MM.1S (cell line): ENCODE data around the gene EIF4H.

ENCODE experiments used
- DNase-seq: peaks from one replicate; pipeline ENCODE4 v3.0.0-alpha.2; 2015
- H2AFZ ChIP-seq: fragments of 300-600 bp; sonication (generic); 2 replicates; pipeline ENCODE4 v1.6.0; 2016; ENCODE audit warnings: antibody characterized with exemption, low read length
- H3F3A ChIP-seq: fragments of 300-600 bp; sonication (generic); 2 replicates; pipeline ENCODE4 v1.6.1; 2016; ENCODE audit warnings: mild to moderate bottlenecking, antibody characterized with exemption, low read length, moderate library complexity, mixed read lengths; ENCODE audit not compliant: insufficient read depth
- H3K27ac ChIP-seq: fragments of 300-600 bp; sonication (generic); 2 replicates; pipeline ENCODE4 v1.5.1; 2016; ENCODE audit warnings: mild to moderate bottlenecking, low read length
- H3K27me3 ChIP-seq: fragments of 300-600 bp; sonication (generic); replicated peaks from 2 replicates; pipeline ENCODE4 v1.6.0; 2016; ENCODE audit warnings: low read length; ENCODE audit not compliant: insufficient read depth
- H3K36me3 ChIP-seq: fragments of 300-600 bp; sonication (generic); replicated peaks from 2 replicates; pipeline ENCODE4 v1.6.1; 2016; ENCODE audit warnings: mild to moderate bottlenecking, low read length, mixed read lengths; ENCODE audit not compliant: insufficient read depth
- H3K4me1 ChIP-seq: fragments of 300-600 bp; sonication (generic); 2 replicates; pipeline ENCODE4 v1.6.1; 2016; ENCODE audit warnings: low read length, mixed read lengths
- H3K4me2 ChIP-seq: fragments of 300-600 bp; sonication (generic); 2 replicates; pipeline ENCODE4 v1.6.0; 2016; ENCODE audit warnings: low read depth, low read length
- H3K4me3 ChIP-seq: fragments of 300-600 bp; sonication (generic); 2 replicates; pipeline ENCODE4 v1.5.1; 2016; ENCODE audit warnings: low read length, mixed read lengths
- H3K79me2 ChIP-seq: fragments of 300-600 bp; sonication (generic); 2 replicates; pipeline ENCODE4 v1.6.1; 2016; ENCODE audit warnings: mixed run types, low read length, mixed read lengths
- H3K9ac ChIP-seq: fragments of 300-600 bp; sonication (generic); 2 replicates; pipeline ENCODE4 v1.6.1; 2016; ENCODE audit warnings: low read length, mixed read lengths
- H3K9me2 ChIP-seq: fragments of 300-600 bp; sonication (generic); replicated peaks from 2 replicates; pipeline ENCODE4 v1.6.1; 2016; ENCODE audit warnings: mild to moderate bottlenecking, low read length, mixed read lengths; ENCODE audit not compliant: insufficient read depth
- H3K9me3 ChIP-seq: fragments of 300-600 bp; sonication (generic); replicated peaks from 2 replicates; pipeline ENCODE4 v1.6.1; 2016; ENCODE audit warnings: mild to moderate bottlenecking, low read length, mixed read lengths; ENCODE audit not compliant: insufficient read depth
- H4K20me1 ChIP-seq: fragments of 300-600 bp; sonication (generic); 2 replicates; pipeline ENCODE4 v1.6.1; 2016; ENCODE audit warnings: mild to moderate bottlenecking, low read length, moderate library complexity, mixed read lengths; ENCODE audit not compliant: insufficient read depth
- EZH2 ChIP-seq: fragments of 300-600 bp; sonication (generic); optimal IDR thresholded peaks from 2 replicates; pipeline ENCODE3; 2017; ENCODE audit warnings: low read depth, mild to moderate bottlenecking, antibody characterized with exemption, low read length, mixed read lengths
- EZH2phosphoT487 ChIP-seq: fragments of 300-600 bp; sonication (generic); IDR thresholded peaks from 2 replicates; pipeline ENCODE4 v1.6.1; 2018; ENCODE audit warnings: antibody characterized with exemption, low read length
- TF ChIP-seq, protein P1 (sequence below): fragments of 300-600 bp; sonication (generic); IDR thresholded peaks from 2 replicates; pipeline ENCODE4 v1.5.1; 2016; ENCODE audit warnings: antibody characterized with exemption, low read length, mixed read lengths

Gene EIF4H

DNA sequence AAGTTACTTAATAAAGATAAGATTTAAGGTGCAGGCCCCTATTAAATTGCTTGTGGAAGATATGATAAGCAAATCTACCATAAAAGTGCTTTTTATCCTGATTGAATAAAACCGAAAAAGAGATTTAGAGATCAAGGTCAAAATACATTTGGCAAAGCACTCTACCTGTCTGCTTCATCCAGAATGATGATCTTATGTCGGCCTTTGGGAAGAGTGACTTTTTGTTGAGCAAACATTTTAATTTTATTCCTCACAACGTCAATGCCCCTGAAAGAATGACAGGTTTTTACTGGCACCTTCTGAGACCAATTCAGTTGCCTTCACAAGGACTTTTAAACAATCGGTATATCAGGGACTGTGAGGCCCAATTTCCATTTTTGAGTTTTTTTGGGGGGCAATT lies 72.3 kb downstream of the EIF4H start:
- Histone ChIP-seq H3K27ac (no peak overlapping the region), H3K9ac (no peak overlapping the region), H3K4me3 (no peak overlapping the region), H3K27me3 (no peaks in the 10 kb centered on the region), H4K20me1 (no peaks in the 10 kb centered on the region), H3K36me3 (peaks cover 8% of the 10 kb centered on the region; the same call in 1 of the 2 replicates), H3K9me3 (no peaks in the 10 kb centered on the region), H3K4me1 (no peaks in the 10 kb centered on the region), H2AFZ (no peak overlapping the region), H3K79me2 (peaks cover 13% of the 10 kb centered on the region), H3K9me2 (no peaks in the 10 kb centered on the region), H3K4me2 (no peak overlapping the region), H3F3A (no peaks in the 10 kb centered on the region)
- TF ChIP-seq EZH2 (no peak), EZH2phosphoT487 (no peak)
- TF ChIP-seq, protein P1, sequence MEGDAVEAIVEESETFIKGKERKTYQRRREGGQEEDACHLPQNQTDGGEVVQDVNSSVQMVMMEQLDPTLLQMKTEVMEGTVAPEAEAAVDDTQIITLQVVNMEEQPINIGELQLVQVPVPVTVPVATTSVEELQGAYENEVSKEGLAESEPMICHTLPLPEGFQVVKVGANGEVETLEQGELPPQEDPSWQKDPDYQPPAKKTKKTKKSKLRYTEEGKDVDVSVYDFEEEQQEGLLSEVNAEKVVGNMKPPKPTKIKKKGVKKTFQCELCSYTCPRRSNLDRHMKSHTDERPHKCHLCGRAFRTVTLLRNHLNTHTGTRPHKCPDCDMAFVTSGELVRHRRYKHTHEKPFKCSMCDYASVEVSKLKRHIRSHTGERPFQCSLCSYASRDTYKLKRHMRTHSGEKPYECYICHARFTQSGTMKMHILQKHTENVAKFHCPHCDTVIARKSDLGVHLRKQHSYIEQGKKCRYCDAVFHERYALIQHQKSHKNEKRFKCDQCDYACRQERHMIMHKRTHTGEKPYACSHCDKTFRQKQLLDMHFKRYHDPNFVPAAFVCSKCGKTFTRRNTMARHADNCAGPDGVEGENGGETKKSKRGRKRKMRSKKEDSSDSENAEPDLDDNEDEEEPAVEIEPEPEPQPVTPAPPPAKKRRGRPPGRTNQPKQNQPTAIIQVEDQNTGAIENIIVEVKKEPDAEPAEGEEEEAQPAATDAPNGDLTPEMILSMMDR, result no peak
- DNase-seq, result no peak
